ENCODE measurements around the gene SSBP3. TPM values are rescaled to one million over a fixed set of nuclear protein-coding genes. Genes with fewer than 3 reads are reported as not detected.

Gene SSBP3
- total RNA-seq, 2 donors from 2014 or later, result 59.0 to 92.1 TPM

- Mint-ChIP-seq H3K4me1 (ENCODE audit: low read depth in 2 of 2) (peaks cover 40 to 68% of the 10 kb centered on the region in 2 donors), H3K9me3 (no peaks in the 10 kb centered on the region), H3K27ac (peak overlapping the region; percentile 47 to 86), H3K4me3 (no peak overlapping the region), H3K27me3 (no peaks in the 10 kb centered on the region), H3K36me3 (peaks cover 4% of the 10 kb centered on the region)
- ATAC-seq (no peak), DNase-seq (ENCODE audit: low spot score) (no peak)
Observed at GRCh38 chr1:54273092-54273794, 133.0 kb downstream of the SSBP3 start.

- ATAC-seq (no peak), DNase-seq (ENCODE audit: low spot score) (no peak)
- Mint-ChIP-seq H3K4me3 (no peak overlapping the region), H3K27me3 (no peaks in the 10 kb centered on the region), H3K36me3 (peaks cover 4% of the 10 kb centered on the region), H3K27ac (peak overlapping the region; percentile 47 to 86), H3K4me1 (ENCODE audit: low read depth in 2 of 2) (peaks cover 40 to 67% of the 10 kb centered on the region in 2 donors), H3K9me3 (no peaks in the 10 kb centered on the region)
Observed at GRCh38 chr1:54272772-54273091, 133.5 kb downstream of the SSBP3 start.

GRCh38 chr1:54272134-54272533 is 134.1 kb downstream of the SSBP3 start:
- Mint-ChIP-seq H3K4me1 (ENCODE audit: low read depth in 2 of 2) (peaks cover 39 to 65% of the 10 kb centered on the region in 2 donors), H3K27me3 (no peaks in the 10 kb centered on the region), H3K36me3 (peaks cover 4% of the 10 kb centered on the region), H3K4me3 (no peak overlapping the region), H3K27ac (peak overlapping the region; percentile 47 to 86), H3K9me3 (no peaks in the 10 kb centered on the region)
- DNase-seq (ENCODE audit: low spot score) (no peak), ATAC-seq (no peak)

- Mint-ChIP-seq H3K4me3 (no peak overlapping the region), H3K27ac (peak overlapping the region in 1 of 2 donors; percentile 57)
- DNase-seq (ENCODE audit: low spot score), result no peak
Observed at GRCh38 chr1:54271341-54271740, 134.9 kb downstream of the SSBP3 start.

GRCh38 chr1:54270543-54270942 is 135.7 kb downstream of the SSBP3 start:
- no peaks in the 10 kb centered on the region for H3K9me3 Mint-ChIP-seq
- ATAC-seq, result no peak
- DNase-seq (ENCODE audit: low spot score), result no peak
- H3K4me3 Mint-ChIP-seq, result no peak overlapping the region
- no peaks in the 10 kb centered on the region for H3K27me3 Mint-ChIP-seq
- peak overlapping the region; percentile 5 to 79 for H3K27ac Mint-ChIP-seq
- H3K4me1 Mint-ChIP-seq (ENCODE audit: low read depth in 2 of 2), result peaks cover 31 to 60% of the 10 kb centered on the region in 2 donors
- no peaks in the 10 kb centered on the region for H3K36me3 Mint-ChIP-seq

More at GRCh38 chr1:54271341-54271740, 134.9 kb downstream of the SSBP3 start:
- no peaks in the 10 kb centered on the region for H3K9me3 Mint-ChIP-seq
- no peak for ATAC-seq
- H3K27me3 Mint-ChIP-seq, result no peaks in the 10 kb centered on the region
- peaks cover 33 to 59% of the 10 kb centered on the region in 2 donors for H3K4me1 Mint-ChIP-seq (ENCODE audit: low read depth in 2 of 2)
- no peaks in the 10 kb centered on the region for H3K36me3 Mint-ChIP-seq

GRCh38 chr1:54268762-54269297 is 137.4 kb downstream of the SSBP3 start:
- Mint-ChIP-seq H3K27me3 (no peaks in the 10 kb centered on the region), H3K4me1 (ENCODE audit: low read depth in 2 of 2) (peaks cover 37 to 64% of the 10 kb centered on the region in 2 donors), H3K4me3 (no peak overlapping the region), H3K36me3 (no peaks in the 10 kb centered on the region), H3K27ac (peak overlapping the region; percentile 5 to 79), H3K9me3 (no peaks in the 10 kb centered on the region)
- ATAC-seq (no peak), DNase-seq (ENCODE audit: low spot score) (no peak)

GRCh38 chr1:54267815-54268761 is 138.1 kb downstream of the SSBP3 start:
- DNase-seq (ENCODE audit: low spot score) (no peak), ATAC-seq (no peak)
- H3K4me1 Mint-ChIP-seq (ENCODE audit: low read depth in 2 of 2), result peaks cover 41 to 68% of the 10 kb centered on the region in 2 donors
- H3K27ac Mint-ChIP-seq, result peak overlapping the region in 1 of 2 donors; percentile 55
- no peaks in the 10 kb centered on the region for H3K27me3 Mint-ChIP-seq
- no peaks in the 10 kb centered on the region for H3K9me3 Mint-ChIP-seq
- H3K4me3 Mint-ChIP-seq, result no peak overlapping the region
- H3K36me3 Mint-ChIP-seq, result no peaks in the 10 kb centered on the region

- H3K36me3 Mint-ChIP-seq, result no peaks in the 10 kb centered on the region
- peak overlapping the region in 1 of 2 donors; percentile 55 for H3K27ac Mint-ChIP-seq
- H3K27me3 Mint-ChIP-seq, result no peaks in the 10 kb centered on the region
- H3K4me1 Mint-ChIP-seq (ENCODE audit: low read depth in 2 of 2), result peaks cover 41 to 71% of the 10 kb centered on the region in 2 donors
- no peak overlapping the region for H3K4me3 Mint-ChIP-seq
- ATAC-seq (no peak), DNase-seq (ENCODE audit: low spot score) (no peak)
- H3K9me3 Mint-ChIP-seq, result no peaks in the 10 kb centered on the region
Observed at GRCh38 chr1:54266908-54267307, 139.3 kb downstream of the SSBP3 start.

GRCh38 chr1:54266195-54266594 is 140.0 kb downstream of the SSBP3 start:
- ATAC-seq, result no peak
- Mint-ChIP-seq H3K36me3 (no peaks in the 10 kb centered on the region), H3K4me1 (ENCODE audit: low read depth in 2 of 2) (peaks cover 41 to 72% of the 10 kb centered on the region in 2 donors), H3K9me3 (no peaks in the 10 kb centered on the region), H3K27me3 (no peaks in the 10 kb centered on the region), H3K4me3 (no peak overlapping the region), H3K27ac (no peak overlapping the region)
- DNase-seq (ENCODE audit: low spot score), result no peak

GRCh38 chr1:54265659-54266058 is 140.5 kb downstream of the SSBP3 start:
- H3K27me3 Mint-ChIP-seq, result no peaks in the 10 kb centered on the region

GRCh38 chr1:54265126-54265525 is 141.1 kb downstream of the SSBP3 start:
- H3K36me3 Mint-ChIP-seq, result no peaks in the 10 kb centered on the region
- ATAC-seq, result no peak
- H3K27ac Mint-ChIP-seq, result peak overlapping the region; percentile 75 to 87
- H3K27me3 Mint-ChIP-seq, result no peaks in the 10 kb centered on the region
- DNase-seq (ENCODE audit: low spot score), result no peak
- no peak overlapping the region for H3K4me3 Mint-ChIP-seq
- no peaks in the 10 kb centered on the region for H3K9me3 Mint-ChIP-seq
- H3K4me1 Mint-ChIP-seq (ENCODE audit: low read depth in 2 of 2), result peaks cover 37 to 70% of the 10 kb centered on the region in 2 donors

More at GRCh38 chr1:54265659-54266058, 140.5 kb downstream of the SSBP3 start:
- H3K27ac Mint-ChIP-seq, result peak overlapping the region; percentile 75 to 87
- H3K36me3 Mint-ChIP-seq, result no peaks in the 10 kb centered on the region
- H3K4me1 Mint-ChIP-seq (ENCODE audit: low read depth in 2 of 2), result peaks cover 41 to 73% of the 10 kb centered on the region in 2 donors
- DNase-seq (ENCODE audit: low spot score) (no peak), ATAC-seq (no peak)
- H3K9me3 Mint-ChIP-seq, result no peaks in the 10 kb centered on the region
- no peak overlapping the region for H3K4me3 Mint-ChIP-seq

- no peak for DNase-seq (ENCODE audit: low spot score)
- H3K4me1 Mint-ChIP-seq (ENCODE audit: low read depth in 2 of 2), result peaks cover 25 to 64% of the 10 kb centered on the region in 2 donors
- H3K27ac Mint-ChIP-seq, result peak overlapping the region; percentile 75 to 87
Observed at GRCh38 chr1:54263601-54264226, 142.5 kb downstream of the SSBP3 start.

GRCh38 chr1:54262244-54262643 is 143.9 kb downstream of the SSBP3 start:
- no peak for ATAC-seq
- H3K27ac Mint-ChIP-seq, result peak overlapping the region in 1 of 2 donors; percentile 87
- H3K4me3 Mint-ChIP-seq, result no peak overlapping the region
- H3K4me1 Mint-ChIP-seq (ENCODE audit: low read depth in 2 of 2), result peaks cover 27 to 65% of the 10 kb centered on the region in 2 donors
- no peak for DNase-seq (ENCODE audit: low spot score)
- no peaks in the 10 kb centered on the region for H3K27me3 Mint-ChIP-seq
- H3K36me3 Mint-ChIP-seq, result no peaks in the 10 kb centered on the region
- H3K9me3 Mint-ChIP-seq, result no peaks in the 10 kb centered on the region

More at GRCh38 chr1:54263601-54264226, 142.5 kb downstream of the SSBP3 start:
- H3K27me3 Mint-ChIP-seq, result no peaks in the 10 kb centered on the region
- ATAC-seq, result peak; percentile 32 to 72
- peak overlapping the region; percentile 17 for H3K4me3 Mint-ChIP-seq
- H3K9me3 Mint-ChIP-seq, result no peaks in the 10 kb centered on the region
- no peaks in the 10 kb centered on the region for H3K36me3 Mint-ChIP-seq

All from natural killer cell treated with Interleukin-12 subunit alpha and Interleukin-12 subunit beta and Interleukin-15 and Interleukin-18, amount 100 ng/mL, for 72 hours (primary cell).